HG02938 (cell line): ENCODE results near the gene CPED1.

Experiments used
- ATAC-seq: cut with Tn5 transposase; IDR thresholded peaks from one replicate; pipeline ENCODE4 v1.9.1; 2021; ENCODE audit warnings: mild to moderate bottlenecking, moderate library complexity; ENCODE audit not compliant: unreplicated experiment

The CPED1 gene

DNA sequence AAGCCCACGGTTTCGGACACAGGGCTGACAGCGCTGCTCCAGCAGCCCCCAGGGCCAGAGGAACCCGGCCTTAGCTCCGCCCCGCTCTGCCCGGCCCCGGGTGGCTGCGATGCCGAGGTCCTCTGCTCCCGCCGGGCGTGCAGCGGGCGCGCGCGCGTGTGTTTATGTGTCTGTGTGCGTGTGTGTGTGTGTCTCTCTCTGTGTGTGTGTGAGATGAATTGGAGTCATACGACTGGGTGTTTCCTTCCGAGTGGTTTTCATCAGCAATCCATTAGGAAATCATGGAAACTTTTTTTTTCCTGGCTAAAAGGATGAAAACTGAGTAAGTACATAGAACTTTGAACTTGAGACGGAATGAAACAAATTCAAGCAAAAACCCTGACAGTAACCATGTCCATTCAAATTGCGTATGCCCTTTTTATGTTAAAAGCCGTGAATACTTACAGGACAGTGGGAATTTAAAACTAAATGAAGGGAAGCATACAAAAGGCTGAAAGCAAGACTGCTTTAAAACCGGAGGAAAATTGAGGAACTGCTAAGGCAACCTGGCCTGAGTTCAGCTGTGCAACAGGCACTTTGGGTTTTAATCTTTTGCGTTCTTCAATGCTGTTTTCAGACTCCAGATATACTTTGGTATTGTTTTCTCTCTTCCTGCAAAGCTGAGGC is at the start of gene CPED1:
Gene CPED1 (plus strand): TSS at position 121 of the 666 bp plus-strand sequence. CDS start 911 bp downstream, outside the sequence.
- peak; percentile 24 for ATAC-seq

DNA sequence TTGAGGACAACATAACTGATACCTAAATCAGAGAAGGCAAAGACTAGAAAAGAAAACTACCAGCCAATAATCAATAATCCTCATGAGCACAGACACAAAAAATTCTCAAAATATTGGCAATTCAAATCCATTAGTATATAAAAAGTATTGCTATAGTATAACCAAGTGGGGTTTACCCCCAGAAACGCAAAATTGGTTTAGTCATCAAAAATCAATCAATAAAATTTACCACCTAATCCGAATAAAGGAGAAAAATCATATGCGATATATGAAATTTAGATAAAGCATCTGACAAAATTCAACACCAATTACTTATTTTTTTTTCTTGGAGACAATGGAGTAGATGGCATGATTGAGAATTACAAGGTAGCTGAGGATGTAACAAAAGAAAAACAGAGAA is 49.2 kb upstream of the CPED1 start:
- no peak for ATAC-seq

DNA sequence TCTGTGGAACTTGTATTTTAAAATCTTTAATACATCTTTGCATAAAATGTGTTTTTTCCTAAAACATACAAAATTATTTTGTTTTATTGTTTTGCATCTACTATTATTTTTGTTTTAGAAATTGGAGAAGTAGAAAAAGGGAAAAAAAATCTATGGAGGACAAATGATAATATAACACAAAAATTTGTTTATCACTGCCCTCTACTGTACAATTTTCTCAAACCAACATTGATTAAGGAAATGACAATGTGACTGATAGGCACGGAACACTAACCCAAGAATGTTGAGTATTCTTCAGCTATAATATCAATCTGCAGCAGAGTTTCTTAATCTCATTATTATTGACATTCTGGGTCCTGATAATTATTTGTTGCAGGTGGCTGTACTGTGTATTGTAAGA is 47.4 kb upstream of the CPED1 start:
- ATAC-seq: peak; percentile 48

DNA sequence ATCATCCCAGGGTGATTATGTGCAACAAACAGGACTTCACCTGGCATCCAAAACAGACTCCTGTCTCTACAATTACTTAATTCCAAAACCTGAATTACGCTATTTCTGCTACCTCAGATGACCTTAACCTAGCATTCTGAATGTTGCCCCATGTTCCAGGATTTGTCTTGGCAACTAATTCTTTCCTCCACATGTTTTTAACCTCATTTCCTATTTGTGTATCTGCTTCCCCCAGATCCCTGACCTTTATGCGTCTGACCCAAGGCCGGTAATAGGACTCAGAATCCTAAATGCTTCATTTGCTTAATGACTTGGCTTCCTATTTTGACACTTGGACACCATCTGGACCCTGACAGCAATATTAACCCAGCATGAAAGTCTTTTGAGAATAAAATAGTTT is 46.7 kb upstream of the CPED1 start:
- ATAC-seq: no peak

DNA sequence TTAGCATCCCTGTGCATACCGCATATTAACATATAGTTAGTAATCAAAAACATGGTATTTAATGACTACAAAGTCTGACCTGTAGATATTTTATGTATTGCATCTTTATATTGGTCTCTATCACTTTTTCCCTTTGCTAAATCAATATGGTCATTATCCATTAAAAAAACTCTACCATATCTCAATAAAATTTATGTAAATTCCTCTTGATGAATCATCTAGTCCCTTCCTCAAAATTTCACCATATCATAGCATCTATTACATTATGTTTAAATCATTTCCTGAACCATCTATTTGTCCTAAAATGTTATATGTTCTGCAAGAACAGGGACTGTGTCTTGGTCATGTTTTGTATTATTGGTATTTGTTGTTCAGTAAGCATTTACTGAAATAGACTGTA is 45.6 kb upstream of the CPED1 start:
- ATAC-seq: no peak

DNA sequence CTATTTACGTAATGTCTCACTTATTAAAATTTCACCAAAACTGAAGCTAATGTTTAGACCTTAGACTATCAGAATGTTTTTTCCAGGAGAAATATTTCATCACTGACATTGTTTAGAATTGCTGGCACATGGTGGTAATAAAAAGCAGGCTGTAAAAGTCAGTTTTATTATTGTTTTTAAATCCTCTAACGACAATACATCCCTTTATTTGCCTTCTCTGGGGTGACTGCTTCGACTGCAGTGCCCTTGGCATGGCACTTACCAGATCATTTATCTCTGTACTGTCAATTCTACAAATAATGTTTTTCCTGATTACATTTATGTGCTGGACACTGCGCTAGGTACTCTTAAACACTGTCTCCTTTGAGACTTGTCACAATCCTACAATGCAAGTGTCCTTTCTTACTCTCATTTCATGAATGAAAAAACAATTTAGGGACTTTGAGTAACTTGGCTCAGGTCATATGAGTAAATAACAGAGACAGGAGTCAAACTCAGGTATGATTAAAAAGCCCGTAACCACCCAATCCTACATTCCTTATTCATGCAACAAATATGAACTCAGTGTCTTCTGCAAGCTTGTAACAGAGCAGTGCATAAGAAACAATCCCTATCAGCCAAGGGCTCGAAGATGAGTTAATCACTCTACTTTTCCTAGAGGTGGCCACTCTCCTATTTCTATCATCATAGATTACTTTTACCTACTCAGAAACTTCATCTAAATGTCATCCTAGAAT is 43.5 kb upstream of the CPED1 start:
- no peak for ATAC-seq

DNA sequence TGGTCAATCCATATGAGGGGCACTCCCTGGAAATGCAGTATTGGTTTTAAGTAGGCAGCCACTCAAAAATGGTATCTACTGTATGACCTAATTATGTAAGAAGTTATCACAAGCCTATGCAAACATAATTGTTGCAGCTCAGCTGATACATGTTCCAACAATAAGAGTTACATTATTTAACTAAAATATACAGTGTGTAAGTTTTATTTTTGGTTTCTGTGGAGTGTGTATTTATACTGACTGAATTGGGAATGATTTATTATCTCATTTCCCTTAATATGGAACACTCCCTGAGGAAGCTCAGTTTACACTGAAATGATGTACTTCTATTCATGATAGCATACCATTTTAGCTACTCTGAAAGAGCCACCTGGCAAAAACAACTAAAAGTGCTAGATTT is 40.5 kb upstream of the CPED1 start:
- ATAC-seq: no peak

DNA sequence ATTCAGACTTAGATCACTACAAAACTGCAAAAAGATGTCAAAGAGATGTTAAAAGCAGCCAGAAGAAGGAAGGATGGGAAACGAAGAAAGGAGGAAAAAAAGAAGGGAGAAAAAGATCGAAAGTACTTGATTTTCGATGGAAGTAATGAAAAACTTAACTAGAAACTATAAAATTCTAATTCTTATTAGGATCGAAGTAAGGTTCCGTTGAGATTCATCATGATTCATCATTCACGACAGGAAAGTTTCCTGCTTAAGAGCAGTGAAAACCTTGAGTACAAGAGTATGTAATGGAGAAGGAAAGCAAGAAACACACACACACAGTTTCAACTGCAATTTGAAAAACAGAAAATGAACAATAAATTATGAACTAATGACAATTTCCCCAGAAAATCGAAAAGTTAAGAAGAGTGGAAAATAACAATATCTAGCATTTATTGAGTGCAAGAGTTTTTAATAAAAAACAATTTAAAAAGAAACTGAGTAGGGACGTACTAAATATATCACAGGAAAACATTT is 39.1 kb upstream of the CPED1 start:
- no peak for ATAC-seq

DNA sequence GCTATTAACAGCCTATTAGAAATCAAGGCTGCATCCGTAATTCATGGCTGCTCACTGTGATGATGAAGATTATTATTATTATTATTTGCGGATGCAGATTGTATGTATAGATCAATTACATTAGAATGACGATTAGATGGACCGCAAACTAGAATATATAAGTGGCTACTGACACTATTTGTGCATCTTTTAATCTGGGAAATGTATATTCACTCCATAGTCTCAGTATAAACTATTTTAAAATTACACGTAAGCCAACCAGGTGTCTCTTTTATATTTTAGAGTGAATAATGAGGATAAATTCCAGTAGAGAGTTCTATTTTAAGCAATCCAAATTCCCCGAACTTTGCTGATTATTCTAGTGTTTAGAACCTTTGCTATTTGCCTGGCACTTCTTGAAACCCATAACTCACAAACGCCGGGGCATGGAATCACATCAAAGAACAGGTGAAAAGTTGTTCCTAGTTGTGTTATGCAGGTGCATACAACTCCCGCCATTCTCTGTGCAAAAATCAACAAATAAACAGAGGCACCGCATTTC is 38.4 kb upstream of the CPED1 start:
- ATAC-seq: no peak

DNA sequence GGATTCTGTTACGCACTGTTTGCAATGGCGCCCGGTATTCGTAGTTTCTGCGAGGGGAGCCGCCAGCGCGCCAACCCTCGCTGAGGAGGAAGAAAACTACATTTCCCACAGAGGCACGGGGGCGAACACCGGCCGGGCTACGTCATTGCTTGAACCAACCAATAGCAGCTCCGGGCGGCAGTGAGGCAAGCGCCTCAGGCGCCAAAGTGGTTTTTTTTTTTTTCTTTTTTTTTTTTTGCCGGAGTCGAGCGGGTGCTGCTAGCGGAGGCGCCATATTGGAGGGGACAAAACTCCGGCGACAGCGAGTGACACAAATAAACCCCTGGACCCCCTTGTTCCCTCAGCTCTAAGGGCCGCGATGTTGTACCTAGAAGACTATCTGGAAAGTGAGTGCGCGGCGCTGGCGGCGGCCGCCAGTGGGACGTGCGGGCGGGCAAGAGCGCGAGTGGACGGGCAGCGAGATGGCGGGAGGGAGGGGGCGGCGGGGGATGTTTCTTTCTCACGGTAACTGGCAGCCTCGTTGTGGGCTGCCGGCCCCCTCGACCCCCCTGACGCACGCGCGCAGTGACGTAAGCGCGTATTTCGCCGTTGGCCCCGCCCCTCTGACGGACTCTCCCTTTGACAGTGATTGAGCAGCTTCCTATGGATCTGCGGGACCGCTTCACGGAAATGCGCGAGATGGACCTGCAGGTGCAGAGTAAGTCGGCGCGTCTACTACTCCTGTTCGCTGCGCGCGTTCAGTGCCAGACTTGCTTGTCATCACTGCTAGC is 37.8 kb upstream of the CPED1 start, which contains the start of gene ING3:
Gene ING3 (plus strand): TSS at position 239 of the 770 bp plus-strand sequence. CDS start 120 bp downstream, at position 359.
- peak; percentile 94 for ATAC-seq

DNA sequence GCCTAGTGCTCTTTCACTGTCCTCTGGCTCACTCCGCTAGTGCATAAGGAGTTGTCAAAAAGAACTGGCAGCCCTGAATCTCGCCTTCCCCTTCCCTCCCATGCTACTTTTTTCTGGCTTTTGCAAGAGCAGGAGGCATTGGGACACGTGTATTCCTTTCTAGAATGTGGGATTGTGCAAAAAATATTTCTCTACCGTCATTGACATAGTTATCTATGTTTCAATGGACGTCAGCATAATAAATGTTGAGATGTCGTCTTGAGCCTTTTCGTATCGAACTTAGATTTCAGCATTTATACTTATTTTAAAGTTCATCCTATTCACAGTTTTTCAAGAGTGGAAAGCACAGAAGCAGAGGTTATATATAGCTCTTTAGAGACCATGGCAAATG is 37.2 kb upstream of the CPED1 start:
- ATAC-seq: no peak

DNA sequence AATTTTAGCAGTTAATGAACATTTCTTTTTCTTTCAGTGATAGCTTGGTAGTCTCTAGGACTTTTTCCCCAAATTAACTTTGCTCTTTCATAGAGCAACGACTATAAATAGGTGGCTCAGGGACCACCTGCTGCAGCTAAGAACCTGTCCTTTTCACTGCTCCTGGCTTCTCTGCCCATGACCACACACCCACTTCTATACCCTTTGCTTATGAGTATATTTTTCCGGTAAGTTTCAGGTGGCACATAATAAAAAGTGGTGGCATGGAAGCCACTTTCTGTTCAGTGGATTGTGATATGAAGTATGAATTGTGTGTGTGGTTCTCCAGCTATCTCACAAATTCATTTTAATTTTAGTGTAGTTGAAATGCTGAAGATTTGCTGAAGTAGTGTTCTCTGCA is 36.7 kb upstream of the CPED1 start:
- no peak for ATAC-seq

DNA sequence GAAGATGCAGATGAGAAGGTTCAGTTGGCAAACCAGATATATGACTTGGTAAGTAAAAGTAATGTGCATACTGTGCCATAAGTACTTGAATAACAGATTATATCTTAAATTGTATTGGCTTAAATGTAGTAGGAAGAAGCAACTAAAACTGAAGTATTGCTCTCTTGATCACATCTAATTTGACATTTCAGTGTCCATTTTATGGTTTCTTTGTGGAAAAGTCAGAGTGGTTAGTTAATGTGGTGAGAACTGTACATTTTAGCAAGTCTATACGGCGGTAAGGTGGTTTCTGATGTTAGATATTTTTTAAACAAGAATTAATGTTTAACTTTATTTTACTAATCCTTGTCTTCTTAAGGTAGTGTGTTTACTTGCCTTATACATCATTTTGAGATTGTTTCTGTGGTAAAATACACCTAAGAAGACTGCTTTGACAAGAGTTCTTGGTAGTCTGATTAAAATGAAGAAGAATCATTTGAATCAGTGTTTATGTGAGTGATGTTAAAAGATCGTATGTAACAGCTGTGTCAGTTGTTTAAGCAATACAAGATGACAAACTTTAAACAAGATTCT is 32.8 kb upstream of the CPED1 start:
- peak; percentile 50 for ATAC-seq

DNA sequence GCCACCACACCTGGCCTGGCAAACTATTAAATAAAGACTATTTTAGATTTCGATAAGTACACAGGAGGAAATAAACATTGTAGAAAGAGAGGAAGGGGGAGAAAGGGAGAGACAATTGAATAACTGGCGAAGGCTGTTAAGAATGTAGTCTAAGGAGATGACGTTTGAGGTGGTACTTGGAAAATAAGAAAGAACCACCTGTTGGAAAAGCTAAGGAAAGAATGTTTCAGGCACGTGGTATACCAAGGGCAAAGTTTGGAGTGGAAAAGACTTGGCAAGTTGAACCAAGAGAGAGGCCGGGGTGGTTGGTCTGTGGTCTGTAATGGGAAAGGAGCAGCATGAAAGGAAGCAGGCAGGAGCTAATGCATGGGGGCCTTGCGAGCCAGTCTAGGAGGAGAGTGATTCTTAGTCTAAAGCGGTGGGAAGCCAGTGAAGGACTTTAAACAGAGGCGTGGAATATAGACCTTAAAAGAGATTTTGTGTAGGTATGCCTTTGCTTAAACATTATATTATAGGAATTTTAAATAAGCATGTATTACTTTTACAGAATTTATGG is 28.5 kb upstream of the CPED1 start:
- ATAC-seq: no peak

DNA sequence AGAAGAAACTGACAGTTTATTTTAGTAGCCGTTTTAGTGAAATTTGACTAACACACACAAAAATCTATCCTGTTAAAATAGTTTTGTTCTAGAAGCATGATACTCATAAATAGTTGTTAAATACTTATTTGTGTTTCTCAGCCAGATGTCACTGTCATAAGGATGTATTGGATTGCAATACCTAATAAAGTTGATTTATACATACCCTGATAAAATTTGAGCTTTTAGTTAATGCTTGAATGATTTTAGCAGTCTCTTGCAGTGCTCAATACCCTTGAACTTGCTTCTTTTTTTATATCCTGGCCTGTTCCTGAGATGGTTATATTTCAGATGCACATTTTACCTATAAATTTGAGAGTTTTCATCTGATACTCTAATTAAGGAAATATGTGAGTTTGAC is 27.8 kb upstream of the CPED1 start:
- ATAC-seq: no peak

DNA sequence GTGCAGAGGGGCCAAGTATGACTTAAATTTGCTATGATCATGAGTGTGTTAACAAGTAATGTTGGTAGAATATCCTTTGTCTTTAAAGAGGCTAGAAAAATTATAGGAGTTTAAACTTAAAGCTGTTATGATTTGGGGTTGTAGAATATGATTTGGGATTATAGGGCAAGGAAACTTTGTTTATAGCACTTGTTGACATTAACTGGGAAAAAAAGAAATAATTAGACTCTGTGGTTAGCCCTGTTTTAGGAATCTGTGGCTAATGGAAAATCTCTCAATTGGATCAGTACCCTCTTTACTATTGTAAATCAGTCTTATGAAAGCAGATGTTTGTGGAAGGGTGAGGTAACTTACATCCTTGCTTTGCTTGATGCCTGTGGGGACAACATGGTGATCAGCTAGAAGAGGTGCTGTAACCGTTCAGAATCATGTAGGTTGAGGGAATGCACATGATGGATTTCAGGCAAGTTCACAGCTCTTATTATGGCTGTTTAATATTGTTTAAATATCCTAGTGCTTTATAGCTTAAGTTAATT is 26.8 kb upstream of the CPED1 start:
- no peak for ATAC-seq

DNA sequence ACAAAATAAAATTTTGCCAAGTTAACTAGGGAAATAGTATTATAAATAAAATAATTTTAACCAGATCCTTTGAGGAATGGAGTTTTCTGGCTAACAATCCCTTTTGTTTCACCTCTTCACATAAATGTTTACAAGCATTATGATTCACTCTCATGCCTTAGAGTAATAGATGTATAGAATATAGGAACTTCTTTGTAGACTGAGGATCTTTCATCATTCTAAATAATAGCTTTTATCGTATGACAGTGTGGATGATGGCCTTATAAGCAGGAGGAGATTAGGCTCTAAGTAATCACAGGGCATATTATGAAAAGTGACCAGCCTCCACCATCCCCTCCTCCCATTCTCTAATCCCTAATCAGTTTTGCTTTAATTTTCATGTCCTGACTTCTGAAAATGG is 24.4 kb upstream of the CPED1 start:
- no peak for ATAC-seq

DNA sequence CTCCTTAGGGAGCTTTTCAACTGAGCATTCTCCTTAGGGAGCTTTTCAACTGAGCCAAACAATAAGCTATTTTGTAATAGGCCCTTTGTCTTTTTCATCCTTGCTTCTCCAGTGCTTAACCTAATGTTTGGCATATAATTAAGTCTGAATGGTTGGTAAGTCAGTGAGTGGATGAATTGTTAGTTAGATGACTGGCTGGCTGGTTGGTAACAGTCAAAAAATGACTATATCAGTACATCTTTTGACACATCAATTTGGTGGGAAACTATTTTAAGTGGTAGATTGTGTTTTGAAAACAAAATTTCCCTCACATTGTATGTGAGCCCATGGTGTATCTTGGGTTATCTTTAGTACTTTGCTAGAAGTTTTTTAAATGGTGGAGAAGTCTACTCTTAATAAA is 21.6 kb upstream of the CPED1 start:
- no peak for ATAC-seq

DNA sequence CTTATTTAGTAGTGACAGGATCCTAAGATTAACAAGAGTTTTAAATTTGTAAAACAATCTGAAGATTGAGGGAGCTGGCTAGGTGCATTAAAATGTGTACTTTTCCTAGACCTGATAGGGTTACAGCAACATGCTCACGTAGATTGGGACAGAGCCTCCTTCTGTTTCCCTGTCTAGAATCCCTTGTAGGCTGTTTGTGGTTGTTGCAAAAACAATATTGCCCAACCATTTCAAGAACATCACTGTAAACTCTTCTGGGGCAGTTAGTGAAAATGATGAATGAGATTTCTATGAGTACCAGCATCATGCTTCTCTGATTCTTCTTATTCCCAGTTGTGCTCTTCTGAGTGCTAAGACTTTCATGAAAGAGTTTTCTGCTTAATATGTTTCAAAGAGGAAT is 14.7 kb upstream of the CPED1 start:
- ATAC-seq: no peak

DNA sequence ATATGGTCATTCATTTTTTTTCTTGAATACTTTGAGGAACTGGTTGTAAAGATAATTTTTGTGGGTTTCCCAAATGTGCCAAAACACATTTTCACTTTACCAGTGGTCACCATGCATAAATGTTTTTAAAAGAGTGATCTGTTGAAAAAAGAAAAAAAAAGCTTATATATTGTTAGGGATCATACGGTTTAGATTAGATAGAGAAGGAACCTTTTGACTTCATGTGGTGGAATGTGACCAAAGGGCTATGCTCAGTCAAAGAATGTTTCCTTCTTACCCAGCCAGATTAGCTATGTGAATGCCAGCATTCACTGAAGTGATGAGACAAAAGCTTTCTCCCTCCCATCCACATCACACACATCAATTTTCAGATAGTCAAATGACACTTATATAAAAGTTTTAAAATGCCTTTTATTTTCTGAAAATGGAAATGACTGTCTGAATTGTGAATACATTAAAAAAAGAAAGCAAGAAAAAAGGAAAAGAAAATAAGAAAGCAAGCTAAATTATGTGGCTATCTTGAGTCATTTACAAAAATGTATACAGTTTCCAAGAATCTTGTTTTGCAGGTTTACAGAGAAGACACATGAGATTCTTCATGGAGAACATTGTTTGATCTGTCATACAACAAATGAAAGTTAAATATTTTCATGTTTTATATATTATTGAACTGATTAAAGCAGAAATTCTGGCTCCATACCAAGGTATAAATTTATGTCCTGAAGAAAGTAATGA is 8.6 kb upstream of the CPED1 start:
- no peak for ATAC-seq
